Activated CD4-positive, alpha-beta T cell treated with anti-CD3 and anti-CD28 coated beads for 1 hour (primary cell): ENCODE measurements around the gene ANXA1.

Source experiments
- DNase-seq: peaks from one replicate; pipeline ENCODE4 v3.0.0-alpha.2; 2020

The ANXA1 gene

GRCh38 chr9:73216100-73216499 is 64.4 kb downstream of the ANXA1 start:
- DNase-seq = no peak
